Measurements from ENCODE around the gene TSLP. TPM values are rescaled to one million over a fixed set of nuclear protein-coding genes. Genes with fewer than 3 reads are reported as not detected.

TSLP gene
- total RNA-seq, 4 donors from 2014 or later: 0.30 to 0.64 (median 0.48) TPM

DNA sequence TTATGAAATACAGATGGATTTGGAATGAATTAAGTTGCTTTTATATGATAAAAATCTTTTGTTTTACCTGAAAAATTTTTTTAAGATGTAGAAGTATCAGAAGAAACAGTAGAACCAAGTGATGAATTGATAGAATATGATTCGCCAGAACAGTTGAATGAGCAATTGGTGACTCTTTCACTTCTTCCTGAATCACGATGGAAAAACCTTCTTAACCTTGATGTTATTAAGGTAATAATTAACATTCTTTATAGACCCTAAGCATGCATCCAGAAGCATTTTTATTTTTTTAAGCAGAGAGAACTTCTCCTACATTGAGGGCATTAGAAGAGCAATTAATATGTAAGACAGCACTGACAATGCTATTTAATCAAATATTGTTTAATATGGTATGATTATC lies 49.4 kb downstream of the TSLP start:
- DNase-seq (ENCODE audit: low spot score in 2 of 2): no peak
- no peak overlapping the region for H3K4me3 ChIP-seq (ENCODE audit: low read depth, poor library complexity, severe bottlenecking)
- TF ChIP-seq POLR2A (IDR thresholded peaks at IDR 0.05): no peak
- TF ChIP-seq, protein P1, sequence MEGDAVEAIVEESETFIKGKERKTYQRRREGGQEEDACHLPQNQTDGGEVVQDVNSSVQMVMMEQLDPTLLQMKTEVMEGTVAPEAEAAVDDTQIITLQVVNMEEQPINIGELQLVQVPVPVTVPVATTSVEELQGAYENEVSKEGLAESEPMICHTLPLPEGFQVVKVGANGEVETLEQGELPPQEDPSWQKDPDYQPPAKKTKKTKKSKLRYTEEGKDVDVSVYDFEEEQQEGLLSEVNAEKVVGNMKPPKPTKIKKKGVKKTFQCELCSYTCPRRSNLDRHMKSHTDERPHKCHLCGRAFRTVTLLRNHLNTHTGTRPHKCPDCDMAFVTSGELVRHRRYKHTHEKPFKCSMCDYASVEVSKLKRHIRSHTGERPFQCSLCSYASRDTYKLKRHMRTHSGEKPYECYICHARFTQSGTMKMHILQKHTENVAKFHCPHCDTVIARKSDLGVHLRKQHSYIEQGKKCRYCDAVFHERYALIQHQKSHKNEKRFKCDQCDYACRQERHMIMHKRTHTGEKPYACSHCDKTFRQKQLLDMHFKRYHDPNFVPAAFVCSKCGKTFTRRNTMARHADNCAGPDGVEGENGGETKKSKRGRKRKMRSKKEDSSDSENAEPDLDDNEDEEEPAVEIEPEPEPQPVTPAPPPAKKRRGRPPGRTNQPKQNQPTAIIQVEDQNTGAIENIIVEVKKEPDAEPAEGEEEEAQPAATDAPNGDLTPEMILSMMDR (IDR thresholded peaks at IDR 0.05): no peak
- intact Hi-C loops (cut with DNase I; ENCODE audit: low total_unique reads): no loop called here
- 81 to 86% methylated on average over 2 of the region's 2 CpGs for WGBS, 2 donors

DNA sequence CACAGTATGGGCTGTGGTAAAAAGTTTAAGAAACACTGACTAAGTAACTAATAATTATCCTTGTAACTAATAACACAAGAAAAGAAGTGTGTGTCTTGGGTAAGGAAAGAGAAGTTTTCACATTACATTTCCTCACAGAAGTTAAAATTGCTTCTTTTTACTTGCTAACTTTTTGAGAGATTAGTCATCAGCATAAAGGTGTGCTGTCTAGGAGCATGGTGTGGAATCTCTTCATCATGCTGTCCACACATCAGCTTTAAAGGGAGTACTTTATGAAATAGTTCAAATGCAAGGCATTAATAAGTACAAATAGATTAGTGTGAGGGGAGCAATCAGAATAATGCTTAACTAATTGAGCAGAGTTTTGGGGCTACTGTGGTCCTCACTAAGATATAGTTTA lies 50.4 kb downstream of the TSLP start:
- intact Hi-C loops (cut with DNase I; ENCODE audit: low total_unique reads): no loop called here
- no peak for DNase-seq (ENCODE audit: low spot score in 2 of 2)
- no peak overlapping the region for H3K4me3 ChIP-seq (ENCODE audit: low read depth, poor library complexity, severe bottlenecking)
- TF ChIP-seq, protein P1 (IDR thresholded peaks at IDR 0.05): no peak
- no peak for TF ChIP-seq POLR2A (IDR thresholded peaks at IDR 0.05)

DNA sequence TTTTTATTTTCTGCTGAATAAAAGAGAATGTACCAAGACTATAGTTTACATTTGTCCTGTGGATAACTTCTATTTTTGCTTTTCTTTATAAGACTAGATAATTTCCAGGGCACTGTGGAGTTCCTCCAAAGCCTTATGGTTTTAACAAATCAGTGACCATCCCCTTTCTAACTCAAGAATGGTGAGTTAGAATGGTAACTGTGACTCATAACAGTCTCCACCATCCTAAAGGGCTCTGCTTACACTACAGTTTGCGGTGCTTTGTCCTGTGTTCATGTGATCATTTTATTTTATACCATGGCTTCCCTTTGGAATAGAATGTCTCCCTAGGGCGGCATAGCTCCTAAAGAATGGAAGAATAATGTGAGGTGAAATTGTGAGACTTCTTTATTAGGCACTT lies 50.9 kb downstream of the TSLP start:
- 48 to 76% methylated on average over 2 of the region's 2 CpGs for WGBS, 2 donors
- DNase-seq (ENCODE audit: low spot score in 2 of 2): no peak
- TF ChIP-seq POLR2A (IDR thresholded peaks at IDR 0.05): no peak
- TF ChIP-seq, protein P1 (IDR thresholded peaks at IDR 0.05): no peak

DNA sequence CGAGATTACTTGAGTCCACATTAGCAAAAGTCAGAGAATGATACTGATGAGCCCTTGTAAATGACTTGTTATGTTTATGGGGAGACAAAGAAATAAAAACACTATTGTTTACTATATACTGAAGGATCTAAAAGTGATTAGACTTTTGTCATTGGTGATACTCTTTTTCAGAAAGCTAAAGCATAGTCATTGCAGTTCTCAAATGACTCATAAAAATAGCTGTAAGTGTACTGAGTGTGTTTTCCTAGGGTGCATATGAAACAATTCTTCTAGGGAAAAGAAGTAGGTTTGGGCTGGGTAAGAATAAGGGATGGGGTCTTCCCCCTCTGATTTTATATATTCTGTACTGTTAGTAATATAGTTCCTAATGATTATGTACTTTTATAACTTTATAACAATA lies 53.3 kb downstream of the TSLP start:
- intact Hi-C loops (cut with DNase I; ENCODE audit: low total_unique reads): no loop called here
- no peak overlapping the region for H3K4me3 ChIP-seq (ENCODE audit: low read depth, poor library complexity, severe bottlenecking)
- WGBS, 2 donors: 89 to 98% methylated on average over 1 of the region's 1 CpG
- DNase-seq (ENCODE audit: low spot score in 2 of 2): no peak
- TF ChIP-seq, protein P1 (IDR thresholded peaks at IDR 0.05): no peak
- TF ChIP-seq POLR2A (IDR thresholded peaks at IDR 0.05): no peak

More for the DNA sequence above, 50.9 kb downstream of the TSLP start:
- H3K4me3 ChIP-seq (ENCODE audit: low read depth, poor library complexity, severe bottlenecking): no peak overlapping the region
- intact Hi-C loops (cut with DNase I; ENCODE audit: low total_unique reads): no loop called here

DNA sequence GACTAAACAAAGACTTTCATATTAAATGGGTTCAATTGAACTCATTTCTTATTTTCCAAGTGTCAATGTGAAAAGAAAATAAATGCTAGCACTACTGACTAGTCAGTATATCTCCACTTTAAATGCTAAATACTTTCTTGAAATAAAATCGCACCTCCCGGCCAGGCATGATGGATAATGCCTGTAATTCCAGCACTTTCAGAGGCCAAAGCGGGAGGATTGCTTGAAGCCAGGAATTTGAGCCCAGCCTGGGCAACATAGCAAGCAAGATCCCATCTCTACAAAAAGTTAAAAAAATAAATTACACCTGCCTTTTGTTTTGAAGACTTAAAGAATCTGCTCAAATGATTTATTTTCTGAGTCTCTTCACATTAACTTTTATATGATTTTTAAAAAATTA lies 55.4 kb downstream of the TSLP start:
- DNase-seq (ENCODE audit: low spot score in 2 of 2): no peak
- 81 to 87% methylated on average over 3 of the region's 3 CpGs for WGBS, 2 donors
- no peak overlapping the region for H3K4me3 ChIP-seq (ENCODE audit: low read depth, poor library complexity, severe bottlenecking)
- intact Hi-C loops (cut with DNase I; ENCODE audit: low total_unique reads): no loop called here
- TF ChIP-seq, protein P1 (IDR thresholded peaks at IDR 0.05): no peak
- TF ChIP-seq POLR2A (IDR thresholded peaks at IDR 0.05): no peak

Other genes with a start within 250 kb of the TSLP start
- gene WDR36, start 20.6 kb downstream of the TSLP start, total RNA-seq: 10 to 100 TPM; 20.0 to 23.8 (median 22.3) TPM
- gene CAMK4, start 152.7 kb downstream of the TSLP start, total RNA-seq: 1 to 10 TPM in 2 of 4 donors, under 1 TPM in 2; 0.49 to 4.1 (median 0.94) TPM